Erythroblast (primary cell): Measurements from ENCODE around the gene CDYL.

Source experiments
- GATA1 ChIP-seq: IDR thresholded peaks from 2 replicates; pipeline ENCODE4 v1.6.1; 2011; ENCODE audit warnings: low read depth, mild to moderate bottlenecking, control low read depth, low read length, moderate library complexity
- POLR2A ChIP-seq: IDR thresholded peaks from 2 replicates; pipeline ENCODE4 v1.6.1; 2011; ENCODE audit warnings: mild to moderate bottlenecking, low read length

- TF ChIP-seq POLR2A (no peak), GATA1 (no peak)
Observed at GRCh38 chr6:4901386-4902061, 125.3 kb downstream of the CDYL start.
